22Rv1 (cell line): ENCODE data around the gene PRDM12.

Source experiments
- ZFX ChIP-seq: fragments of 450-650 bp; IDR thresholded peaks from 2 replicates; pipeline ENCODE4 v1.6.1; 2017; ENCODE audit warnings: antibody characterized with exemption, borderline replicate concordance
- TF ChIP-seq, protein P1 (sequence below): fragments of 450-650 bp; IDR thresholded peaks from 2 replicates; pipeline ENCODE4 v1.5.1; 2017; ENCODE audit warnings: mild to moderate bottlenecking

DNA sequence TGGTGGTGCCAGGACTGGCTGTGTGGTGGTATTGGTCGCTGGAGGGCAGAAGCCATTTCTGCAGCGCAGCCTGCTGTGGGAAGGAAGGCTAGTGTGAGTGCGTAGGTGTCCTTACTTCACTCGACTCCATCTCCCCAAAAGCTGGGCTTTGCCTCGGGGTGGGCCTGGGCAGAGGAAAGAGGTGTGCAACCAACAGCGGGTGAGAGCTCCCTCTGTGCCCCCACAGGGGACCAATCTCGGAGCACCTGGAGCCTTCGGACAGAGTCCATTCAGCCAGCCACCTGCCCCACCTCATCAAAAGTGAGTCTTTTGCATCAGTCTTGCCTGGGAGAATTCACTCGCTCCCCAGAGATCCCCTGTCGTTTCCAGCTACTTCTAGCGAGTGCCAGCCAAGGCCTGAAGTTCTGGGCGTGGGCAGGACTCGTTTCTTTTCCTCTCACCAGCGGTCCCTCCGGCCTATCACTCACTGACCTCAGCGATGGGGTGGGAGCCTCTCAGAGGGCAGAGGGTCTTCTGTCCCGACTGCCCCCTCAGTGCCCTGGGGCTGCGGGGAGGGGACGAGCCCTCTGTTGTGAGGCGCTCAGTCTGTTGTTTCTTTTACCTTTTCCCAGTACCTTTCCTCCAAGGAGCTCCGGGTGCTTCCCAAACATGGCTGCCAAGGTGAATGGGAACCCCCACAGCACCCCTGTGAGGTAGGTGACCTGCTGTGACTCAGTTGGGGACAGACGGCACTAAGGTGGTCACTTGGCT, 32.9 kb upstream of the PRDM12 start:
- TF ChIP-seq, protein P1, sequence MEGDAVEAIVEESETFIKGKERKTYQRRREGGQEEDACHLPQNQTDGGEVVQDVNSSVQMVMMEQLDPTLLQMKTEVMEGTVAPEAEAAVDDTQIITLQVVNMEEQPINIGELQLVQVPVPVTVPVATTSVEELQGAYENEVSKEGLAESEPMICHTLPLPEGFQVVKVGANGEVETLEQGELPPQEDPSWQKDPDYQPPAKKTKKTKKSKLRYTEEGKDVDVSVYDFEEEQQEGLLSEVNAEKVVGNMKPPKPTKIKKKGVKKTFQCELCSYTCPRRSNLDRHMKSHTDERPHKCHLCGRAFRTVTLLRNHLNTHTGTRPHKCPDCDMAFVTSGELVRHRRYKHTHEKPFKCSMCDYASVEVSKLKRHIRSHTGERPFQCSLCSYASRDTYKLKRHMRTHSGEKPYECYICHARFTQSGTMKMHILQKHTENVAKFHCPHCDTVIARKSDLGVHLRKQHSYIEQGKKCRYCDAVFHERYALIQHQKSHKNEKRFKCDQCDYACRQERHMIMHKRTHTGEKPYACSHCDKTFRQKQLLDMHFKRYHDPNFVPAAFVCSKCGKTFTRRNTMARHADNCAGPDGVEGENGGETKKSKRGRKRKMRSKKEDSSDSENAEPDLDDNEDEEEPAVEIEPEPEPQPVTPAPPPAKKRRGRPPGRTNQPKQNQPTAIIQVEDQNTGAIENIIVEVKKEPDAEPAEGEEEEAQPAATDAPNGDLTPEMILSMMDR, result no peak
- no peak for TF ChIP-seq ZFX
